OCI-LY1 (cell line): ENCODE data around the gene NEK6.

ENCODE experiments used
- H2AFZ ChIP-seq: fragments of 200-600 bp; sonication (generic), shearing (Covaris generic); 2 replicates; pipeline ENCODE4 v1.6.0; 2014; ENCODE audit warnings: antibody characterized with exemption, mild to moderate bottlenecking, low read length
- H3F3A ChIP-seq: fragments of 200-600 bp; sonication (generic), shearing (Covaris generic); 2 replicates; pipeline ENCODE4 v1.6.0; 2014; ENCODE audit warnings: mild to moderate bottlenecking, antibody characterized with exemption, low read length, moderate library complexity; ENCODE audit not compliant: insufficient read depth
- H3K27ac ChIP-seq: fragments of 200-600 bp; sonication (generic); 2 replicates; pipeline ENCODE4 v1.5.1; 2014; ENCODE audit warnings: low read length, mixed run types, mild to moderate bottlenecking, low read depth; ENCODE audit not compliant: poor library complexity, severe bottlenecking
- H3K27me3 ChIP-seq: fragments of 200-600 bp; sonication (generic); 2 replicates; pipeline ENCODE4 v1.6.0; 2014; ENCODE audit warnings: antibody characterized with exemption, mild to moderate bottlenecking, low read length, moderate library complexity; ENCODE audit not compliant: insufficient read depth
- H3K36me3 ChIP-seq: fragments of 200-600 bp; sonication (generic); 2 replicates; pipeline ENCODE4 v1.6.1; 2014; ENCODE audit warnings: mild to moderate bottlenecking, antibody characterized with exemption, low read length, moderate library complexity, mixed read lengths; ENCODE audit not compliant: insufficient read depth
- H3K4me1 ChIP-seq: fragments of 200-600 bp; sonication (generic); 2 replicates; pipeline ENCODE4 v1.5.1; 2014; ENCODE audit warnings: mild to moderate bottlenecking, low read length, moderate library complexity; ENCODE audit not compliant: insufficient read depth, severe bottlenecking
- H3K4me2 ChIP-seq: fragments of 200-600 bp; sonication (generic), shearing (Covaris generic); 2 replicates; pipeline ENCODE4 v1.6.1; 2014; ENCODE audit warnings: low read length
- H3K4me3 ChIP-seq: fragments of 200-600 bp; sonication (generic); 2 replicates; pipeline ENCODE4 v1.5.1; 2014; ENCODE audit warnings: low read length, low read depth, mild to moderate bottlenecking, mixed read lengths; ENCODE audit not compliant: poor library complexity, severe bottlenecking
- H3K79me2 ChIP-seq: fragments of 200-600 bp; shearing (Covaris generic); 2 replicates; pipeline ENCODE4 v1.6.1; 2016; ENCODE audit warnings: mixed run types, low read length, mixed read lengths; ENCODE audit not compliant: insufficient read depth
- H3K9ac ChIP-seq: fragments of 200-600 bp; sonication (generic), shearing (Covaris generic); 2 replicates; pipeline ENCODE4 v1.6.1; 2014; ENCODE audit warnings: mild to moderate bottlenecking, low read length, mixed read lengths
- H3K9me2 ChIP-seq: fragments of 200-600 bp; sonication (generic), shearing (Covaris generic); 2 replicates; pipeline ENCODE4 v1.6.1; 2014; ENCODE audit warnings: low read depth, mild to moderate bottlenecking, low read length, mixed read lengths
- H3K9me3 ChIP-seq: fragments of 200-600 bp; shearing (Covaris generic); 2 replicates; pipeline ENCODE4 v1.6.1; 2014; ENCODE audit warnings: low read length, mixed read lengths
- H4K20me1 ChIP-seq: fragments of 200-600 bp; sonication (generic), shearing (Covaris generic); 2 replicates; pipeline ENCODE4 v1.6.0; 2016; ENCODE audit warnings: mild to moderate bottlenecking, low read length; ENCODE audit not compliant: insufficient read depth
- CTCF ChIP-seq: fragments of 200-600 bp; sonication (generic), shearing (Covaris generic); IDR thresholded peaks from 2 replicates; pipeline ENCODE4 v1.5.1; 2017; ENCODE audit warnings: mild to moderate bottlenecking, antibody characterized with exemption, low read length, moderate library complexity, mixed read lengths
- EZH2 ChIP-seq: fragments of 200-600 bp; sonication (generic), shearing (Covaris generic); IDR thresholded peaks from 2 replicates; pipeline ENCODE4 v1.8.0; 2017; ENCODE audit warnings: borderline replicate concordance, mixed run types, mild to moderate bottlenecking, antibody characterized with exemption, low read length, moderate library complexity, mixed read lengths

NEK6 gene

GRCh38 chr9:124399323-124399967, 141.7 kb downstream of the NEK6 start:
- Histone ChIP-seq H3K9ac (no peak overlapping the region), H4K20me1 (no peaks in the 10 kb centered on the region), H3K4me2 (no peak overlapping the region)

GRCh38 chr9:124399968-124400940, 142.5 kb downstream of the NEK6 start:
- H3K27me3 ChIP-seq, result no peaks in the 10 kb centered on the region
- no peak overlapping the region for H3K4me3 ChIP-seq
- H3K36me3 ChIP-seq, result peaks cover 73% of the 10 kb centered on the region
- H3K4me1 ChIP-seq, result no peaks in the 10 kb centered on the region
- no peaks in the 10 kb centered on the region for H3K9me2 ChIP-seq
- H4K20me1 ChIP-seq, result no peaks in the 10 kb centered on the region
- H3K4me2 ChIP-seq, result no peak overlapping the region
- H3F3A ChIP-seq, result no peaks in the 10 kb centered on the region
- H3K27ac ChIP-seq, result no peak overlapping the region
- TF ChIP-seq EZH2 (no peak), CTCF (no peak)
- peaks cover 23% of the 10 kb centered on the region for H3K79me2 ChIP-seq
- H3K9ac ChIP-seq, result no peak overlapping the region
- H2AFZ ChIP-seq, result no peak overlapping the region
- H3K9me3 ChIP-seq, result no peaks in the 10 kb centered on the region

More at GRCh38 chr9:124399323-124399967, 141.7 kb downstream of the NEK6 start:
- H3K4me3 ChIP-seq, result no peak overlapping the region
- H3F3A ChIP-seq, result no peaks in the 10 kb centered on the region
- TF ChIP-seq EZH2, result no peak
- TF ChIP-seq CTCF, result no peak
- no peaks in the 10 kb centered on the region for H3K4me1 ChIP-seq
- H2AFZ ChIP-seq, result no peak overlapping the region
- no peaks in the 10 kb centered on the region for H3K9me3 ChIP-seq
- no peak overlapping the region for H3K27ac ChIP-seq
- peaks cover 29% of the 10 kb centered on the region for H3K79me2 ChIP-seq
- H3K9me2 ChIP-seq, result no peaks in the 10 kb centered on the region
- H3K27me3 ChIP-seq, result no peaks in the 10 kb centered on the region
- H3K36me3 ChIP-seq, result peaks cover 67% of the 10 kb centered on the region
